ENCODE results near the gene LASP1. TPM values are rescaled to one million over a fixed set of nuclear protein-coding genes. Genes with fewer than 3 reads are reported as not detected.

LASP1 gene
- polyA plus RNA-seq, 4 donors: 152 to 296 (median 235) TPM

- Histone ChIP-seq H3K4me1 (ENCODE audit: control insufficient read depth in 3 of 3, insufficient read depth in 2 of 3, low read depth in 1 of 3, low read length in 2 of 3) (peaks cover 6 to 33% (median 17%) of the 10 kb centered on the region in 3 donors), H3K36me3 (ENCODE audit: control insufficient read depth in 3 of 3, insufficient read depth in 2 of 3, low read depth in 1 of 3, low read length in 3 of 3) (peaks cover 9 to 97% (median 30%) of the 10 kb centered on the region in 3 donors), H3K4me3 (ENCODE audit: low read depth in 1 of 3, low read length in 3 of 3) (no peak overlapping the region), H3K27me3 (ENCODE audit: control insufficient read depth in 3 of 3, insufficient read depth in 3 of 3, low read length in 3 of 3) (no peaks in the 10 kb centered on the region), H3K9me3 (ENCODE audit: control insufficient read depth in 2 of 2, insufficient read depth in 1 of 2, low read depth in 1 of 2, low read length in 1 of 2) (no peaks in the 10 kb centered on the region), H3K27ac (ENCODE audit: low read depth in 1 of 3, low read length in 2 of 3) (peak overlapping the region in 1 of 3 donors; percentile 39)
- WGBS, 3 donors: 66 to 76% (median 68%) methylated on average over 12 of the region's 12 CpGs
- FAIRE-seq (no peak), DNase-seq (no peak)
Observed at GRCh38 chr17:38889745-38890409, 20.0 kb downstream of the LASP1 start.

- no peak overlapping the region for H3K4me3 ChIP-seq (ENCODE audit: low read depth in 1 of 3, low read length in 3 of 3)
- DNase-seq (no peak), FAIRE-seq (no peak)
- H3K4me1 ChIP-seq (ENCODE audit: control insufficient read depth in 3 of 3, insufficient read depth in 2 of 3, low read depth in 1 of 3, low read length in 2 of 3): peaks cover 4 to 28% (median 14%) of the 10 kb centered on the region in 3 donors
- 40 to 59% (median 48%) methylated on average over 8 of the region's 8 CpGs for WGBS, 3 donors
- no peaks in the 10 kb centered on the region for H3K9me3 ChIP-seq (ENCODE audit: control insufficient read depth in 2 of 2, insufficient read depth in 1 of 2, low read depth in 1 of 2, low read length in 1 of 2)
- peak overlapping the region in 2 of 3 donors; percentile 39 to 51 for H3K27ac ChIP-seq (ENCODE audit: low read depth in 1 of 3, low read length in 2 of 3)
- no peaks in the 10 kb centered on the region for H3K27me3 ChIP-seq (ENCODE audit: control insufficient read depth in 3 of 3, insufficient read depth in 3 of 3, low read length in 3 of 3)
- peaks cover 9 to 97% (median 30%) of the 10 kb centered on the region in 3 donors for H3K36me3 ChIP-seq (ENCODE audit: control insufficient read depth in 3 of 3, insufficient read depth in 2 of 3, low read depth in 1 of 3, low read length in 3 of 3)
Observed at GRCh38 chr17:38890410-38890746, 20.5 kb downstream of the LASP1 start.

- H3K4me1 ChIP-seq (ENCODE audit: control insufficient read depth in 3 of 3, insufficient read depth in 2 of 3, low read depth in 1 of 3, low read length in 2 of 3): peaks cover 4 to 26% (median 14%) of the 10 kb centered on the region in 3 donors
- no peak for FAIRE-seq
- no peak overlapping the region for H3K27ac ChIP-seq (ENCODE audit: low read depth in 1 of 3, low read length in 2 of 3)
- DNase-seq: no peak
- H3K36me3 ChIP-seq (ENCODE audit: control insufficient read depth in 3 of 3, insufficient read depth in 2 of 3, low read depth in 1 of 3, low read length in 3 of 3): peaks cover 9 to 97% (median 30%) of the 10 kb centered on the region in 3 donors
- no peaks in the 10 kb centered on the region for H3K27me3 ChIP-seq (ENCODE audit: control insufficient read depth in 3 of 3, insufficient read depth in 3 of 3, low read length in 3 of 3)
- H3K4me3 ChIP-seq (ENCODE audit: low read depth in 1 of 3, low read length in 3 of 3): no peak overlapping the region
- no peaks in the 10 kb centered on the region for H3K9me3 ChIP-seq (ENCODE audit: control insufficient read depth in 2 of 2, insufficient read depth in 1 of 2, low read depth in 1 of 2, low read length in 1 of 2)
- WGBS, 3 donors: 67 to 78% (median 70%) methylated on average over 8 of the region's 8 CpGs
Observed at GRCh38 chr17:38891441-38891840, 21.6 kb downstream of the LASP1 start.

GRCh38 chr17:38892083-38892482 is 22.2 kb downstream of the LASP1 start:
- 74 to 89% (median 76%) methylated on average over 4 of the region's 4 CpGs for WGBS, 3 donors
- FAIRE-seq: no peak
- Histone ChIP-seq H3K4me1 (ENCODE audit: control insufficient read depth in 3 of 3, insufficient read depth in 2 of 3, low read depth in 1 of 3, low read length in 2 of 3) (peaks cover 7 to 27% (median 20%) of the 10 kb centered on the region in 3 donors), H3K4me3 (ENCODE audit: low read depth in 1 of 3, low read length in 3 of 3) (no peak overlapping the region), H3K27ac (ENCODE audit: low read depth in 1 of 3, low read length in 2 of 3) (peak overlapping the region in 2 of 3 donors; percentile 20 to 69), H3K27me3 (ENCODE audit: control insufficient read depth in 3 of 3, insufficient read depth in 3 of 3, low read length in 3 of 3) (no peaks in the 10 kb centered on the region), H3K9me3 (ENCODE audit: control insufficient read depth in 2 of 2, insufficient read depth in 1 of 2, low read depth in 1 of 2, low read length in 1 of 2) (no peaks in the 10 kb centered on the region), H3K36me3 (ENCODE audit: control insufficient read depth in 3 of 3, insufficient read depth in 2 of 3, low read depth in 1 of 3, low read length in 3 of 3) (peaks cover 9 to 97% (median 30%) of the 10 kb centered on the region in 3 donors)
- DNase-seq: no peak

GRCh38 chr17:38892620-38893019 is 22.8 kb downstream of the LASP1 start:
- DNase-seq: no peak
- H3K4me1 ChIP-seq (ENCODE audit: control insufficient read depth in 3 of 3, insufficient read depth in 2 of 3, low read depth in 1 of 3, low read length in 2 of 3): peaks cover 7 to 27% (median 25%) of the 10 kb centered on the region in 3 donors
- H3K36me3 ChIP-seq (ENCODE audit: control insufficient read depth in 3 of 3, insufficient read depth in 2 of 3, low read depth in 1 of 3, low read length in 3 of 3): peaks cover 6 to 97% (median 28%) of the 10 kb centered on the region in 3 donors
- H3K27me3 ChIP-seq (ENCODE audit: control insufficient read depth in 3 of 3, insufficient read depth in 3 of 3, low read length in 3 of 3): no peaks in the 10 kb centered on the region
- H3K27ac ChIP-seq (ENCODE audit: low read depth in 1 of 3, low read length in 2 of 3): peak overlapping the region in 2 of 3 donors; percentile 20 to 69
- H3K9me3 ChIP-seq (ENCODE audit: control insufficient read depth in 2 of 2, insufficient read depth in 1 of 2, low read depth in 1 of 2, low read length in 1 of 2): no peaks in the 10 kb centered on the region
- 81 to 88% (median 85%) methylated on average over 13 of the region's 13 CpGs for WGBS, 3 donors
- FAIRE-seq: no peak
- no peak overlapping the region for H3K4me3 ChIP-seq (ENCODE audit: low read depth in 1 of 3, low read length in 3 of 3)

- Histone ChIP-seq H3K4me3 (ENCODE audit: low read depth in 1 of 3, low read length in 3 of 3) (no peak overlapping the region), H3K27ac (ENCODE audit: low read depth in 1 of 3, low read length in 2 of 3) (peak overlapping the region in 1 of 3 donors; percentile 69), H3K4me1 (ENCODE audit: control insufficient read depth in 3 of 3, insufficient read depth in 2 of 3, low read depth in 1 of 3, low read length in 2 of 3) (peaks cover 7 to 31% (median 27%) of the 10 kb centered on the region in 3 donors), H3K27me3 (ENCODE audit: control insufficient read depth in 3 of 3, insufficient read depth in 3 of 3, low read length in 3 of 3) (no peaks in the 10 kb centered on the region), H3K9me3 (ENCODE audit: control insufficient read depth in 2 of 2, insufficient read depth in 1 of 2, low read depth in 1 of 2, low read length in 1 of 2) (no peaks in the 10 kb centered on the region), H3K36me3 (ENCODE audit: control insufficient read depth in 3 of 3, insufficient read depth in 2 of 3, low read depth in 1 of 3, low read length in 3 of 3) (peaks cover 6 to 97% (median 25%) of the 10 kb centered on the region in 3 donors)
- WGBS, 3 donors: 65 to 76% (median 75%) methylated on average over 5 of the region's 5 CpGs
- FAIRE-seq: no peak
- no peak for DNase-seq
Observed at GRCh38 chr17:38893113-38893512, 23.3 kb downstream of the LASP1 start.

- Histone ChIP-seq H3K9me3 (ENCODE audit: control insufficient read depth in 2 of 2, insufficient read depth in 1 of 2, low read depth in 1 of 2, low read length in 1 of 2) (no peaks in the 10 kb centered on the region), H3K4me1 (ENCODE audit: control insufficient read depth in 3 of 3, insufficient read depth in 2 of 3, low read depth in 1 of 3, low read length in 2 of 3) (peaks cover 7 to 36% (median 27%) of the 10 kb centered on the region in 3 donors), H3K4me3 (ENCODE audit: low read depth in 1 of 3, low read length in 3 of 3) (no peak overlapping the region), H3K27ac (ENCODE audit: low read depth in 1 of 3, low read length in 2 of 3) (peak overlapping the region in 2 of 3 donors; percentile 52 to 69), H3K27me3 (ENCODE audit: control insufficient read depth in 3 of 3, insufficient read depth in 3 of 3, low read length in 3 of 3) (no peaks in the 10 kb centered on the region), H3K36me3 (ENCODE audit: control insufficient read depth in 3 of 3, insufficient read depth in 2 of 3, low read depth in 1 of 3, low read length in 3 of 3) (peaks cover 6 to 97% (median 25%) of the 10 kb centered on the region in 3 donors)
- 36 to 52% (median 49%) methylated on average over 5 to 6 of the region's 6 CpGs for WGBS, 3 donors
- DNase-seq: no peak
- no peak for FAIRE-seq
Observed at GRCh38 chr17:38893607-38894006, 23.7 kb downstream of the LASP1 start.

- H3K36me3 ChIP-seq (ENCODE audit: control insufficient read depth in 3 of 3, insufficient read depth in 2 of 3, low read depth in 1 of 3, low read length in 3 of 3): peaks cover 12 to 97% (median 23%) of the 10 kb centered on the region in 3 donors
- H3K27ac ChIP-seq (ENCODE audit: low read depth in 1 of 3, low read length in 2 of 3): peak overlapping the region in 2 of 3 donors; percentile 52 to 69
Observed at GRCh38 chr17:38894276-38894675, 24.4 kb downstream of the LASP1 start.

More at GRCh38 chr17:38894276-38894675, 24.4 kb downstream of the LASP1 start:
- Histone ChIP-seq H3K4me3 (ENCODE audit: low read depth in 1 of 3, low read length in 3 of 3) (no peak overlapping the region), H3K9me3 (ENCODE audit: control insufficient read depth in 2 of 2, insufficient read depth in 1 of 2, low read depth in 1 of 2, low read length in 1 of 2) (no peaks in the 10 kb centered on the region), H3K27me3 (ENCODE audit: control insufficient read depth in 3 of 3, insufficient read depth in 3 of 3, low read length in 3 of 3) (no peaks in the 10 kb centered on the region), H3K4me1 (ENCODE audit: control insufficient read depth in 3 of 3, insufficient read depth in 2 of 3, low read depth in 1 of 3, low read length in 2 of 3) (peaks cover 9 to 43% (median 32%) of the 10 kb centered on the region in 3 donors)
- WGBS, 3 donors: 37 to 48% (median 45%) methylated on average over 7 of the region's 7 CpGs
- no peak for DNase-seq
- no peak for FAIRE-seq
